ENCODE data around the gene PPARG.
"Not testable (repeated sequence)": the region's sequence is repeated elsewhere in the genome, so short reads cannot be mapped to it uniquely, and the experiment has no call there.

PPARG gene

DNA sequence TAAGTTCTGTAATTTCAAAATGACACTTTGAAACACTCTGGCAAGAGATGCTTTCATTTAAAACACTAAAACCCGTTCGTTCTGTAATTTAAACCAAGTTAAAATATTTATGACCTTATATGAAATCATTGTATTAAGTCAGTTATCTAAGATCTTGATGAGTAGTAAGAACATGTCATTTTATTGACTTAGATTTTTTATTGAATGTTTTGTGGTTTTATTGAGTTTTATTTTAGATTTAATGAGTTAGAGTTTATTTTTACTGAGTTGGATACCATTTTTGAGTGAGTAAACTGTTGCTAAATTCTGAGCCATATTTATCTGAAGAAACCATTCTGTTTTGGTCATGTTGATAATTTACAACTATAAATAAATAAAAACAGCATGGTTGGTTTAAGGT is 94.3 kb downstream of the PPARG start:
- TF ChIP-seq EZH2phosphoT487 (IDR thresholded peaks at IDR 0.05; ENCODE audit: borderline replicate concordance, low read length) = no peak
- TF ChIP-seq, protein P1, sequence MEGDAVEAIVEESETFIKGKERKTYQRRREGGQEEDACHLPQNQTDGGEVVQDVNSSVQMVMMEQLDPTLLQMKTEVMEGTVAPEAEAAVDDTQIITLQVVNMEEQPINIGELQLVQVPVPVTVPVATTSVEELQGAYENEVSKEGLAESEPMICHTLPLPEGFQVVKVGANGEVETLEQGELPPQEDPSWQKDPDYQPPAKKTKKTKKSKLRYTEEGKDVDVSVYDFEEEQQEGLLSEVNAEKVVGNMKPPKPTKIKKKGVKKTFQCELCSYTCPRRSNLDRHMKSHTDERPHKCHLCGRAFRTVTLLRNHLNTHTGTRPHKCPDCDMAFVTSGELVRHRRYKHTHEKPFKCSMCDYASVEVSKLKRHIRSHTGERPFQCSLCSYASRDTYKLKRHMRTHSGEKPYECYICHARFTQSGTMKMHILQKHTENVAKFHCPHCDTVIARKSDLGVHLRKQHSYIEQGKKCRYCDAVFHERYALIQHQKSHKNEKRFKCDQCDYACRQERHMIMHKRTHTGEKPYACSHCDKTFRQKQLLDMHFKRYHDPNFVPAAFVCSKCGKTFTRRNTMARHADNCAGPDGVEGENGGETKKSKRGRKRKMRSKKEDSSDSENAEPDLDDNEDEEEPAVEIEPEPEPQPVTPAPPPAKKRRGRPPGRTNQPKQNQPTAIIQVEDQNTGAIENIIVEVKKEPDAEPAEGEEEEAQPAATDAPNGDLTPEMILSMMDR (IDR thresholded peaks at IDR 0.05; ENCODE audit: low read depth, low read length, poor library complexity, severe bottlenecking) = no peak
- no peak overlapping the region for H3K4me2 ChIP-seq (ENCODE audit: low read length)
- H3K36me3 ChIP-seq (ENCODE audit: control insufficient read depth, low read length) = no peaks in the 10 kb centered on the region
- H3K9me2 ChIP-seq (replicated peaks; ENCODE audit: control insufficient read depth, low read length) = no peaks in the 10 kb centered on the region
- H4K20me1 ChIP-seq (ENCODE audit: control insufficient read depth, insufficient read depth, low read depth, low read length) = no peaks in the 10 kb centered on the region
- H3K27ac ChIP-seq (ENCODE audit: low read depth, low read length) = no peak overlapping the region
- H3K9me3 ChIP-seq (ENCODE audit: control insufficient read depth, insufficient read depth, low read length) = no peaks in the 10 kb centered on the region; the same call in 1 of the 2 replicates
- H3K79me2 ChIP-seq (ENCODE audit: control insufficient read depth, low read length) = no peaks in the 10 kb centered on the region
- no peaks in the 10 kb centered on the region for H3F3A ChIP-seq (ENCODE audit: control insufficient read depth, insufficient read depth)
- H3K27me3 ChIP-seq (ENCODE audit: control insufficient read depth, low read length) = peaks cover 8% of the 10 kb centered on the region
- no peak overlapping the region for H3K4me3 ChIP-seq (ENCODE audit: low read length)
- peaks cover 10% of the 10 kb centered on the region for H3K4me1 ChIP-seq (ENCODE audit: control insufficient read depth, low read length)

DNA sequence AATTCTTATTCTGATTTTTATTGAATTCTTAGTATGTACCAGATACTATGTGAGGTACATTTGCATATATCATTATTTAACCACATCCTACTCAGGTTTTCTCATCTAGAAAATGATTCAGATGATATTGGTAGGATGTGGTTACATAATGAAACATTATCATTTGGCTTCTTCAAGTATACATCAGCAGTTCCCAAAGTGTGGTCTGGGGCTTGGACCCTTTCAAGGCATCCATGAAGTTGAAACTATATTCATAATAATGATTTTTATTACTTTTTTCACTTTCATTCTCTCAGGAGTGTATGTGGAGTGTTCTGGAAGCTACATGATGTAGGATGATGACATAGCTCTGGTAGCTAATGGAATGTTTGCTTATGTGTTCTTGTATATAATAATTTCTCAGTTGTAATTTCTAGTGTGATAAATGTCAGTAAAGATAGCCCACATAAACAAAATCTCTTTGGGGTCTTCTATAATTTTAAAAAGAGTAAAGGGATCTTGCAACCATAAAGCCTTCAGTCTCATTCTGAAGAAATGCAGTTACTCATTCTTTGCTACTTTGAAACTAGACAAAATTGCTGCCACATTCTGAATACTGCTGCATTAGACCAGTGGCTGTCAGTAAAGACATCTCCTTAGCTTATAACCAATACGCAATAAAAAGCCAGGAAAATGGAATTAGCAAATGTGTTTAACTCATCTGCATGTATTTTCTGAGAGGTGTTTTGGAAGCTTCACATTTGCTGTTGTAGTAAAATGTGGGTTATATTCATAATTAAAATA is 95.8 kb downstream of the PPARG start:
- TF ChIP-seq, protein P1 (IDR thresholded peaks at IDR 0.05; ENCODE audit: low read depth, low read length, poor library complexity, severe bottlenecking) = no peak
- no peak for TF ChIP-seq EZH2phosphoT487 (IDR thresholded peaks at IDR 0.05; ENCODE audit: borderline replicate concordance, low read length)
- Histone ChIP-seq H4K20me1 (ENCODE audit: control insufficient read depth, insufficient read depth, low read depth, low read length) (no peaks in the 10 kb centered on the region), H3K4me2 (ENCODE audit: low read length) (no peak overlapping the region), H3K4me3 (ENCODE audit: low read length) (no peak overlapping the region), H3K79me2 (ENCODE audit: control insufficient read depth, low read length) (no peaks in the 10 kb centered on the region), H3K27me3 (ENCODE audit: control insufficient read depth, low read length) (peaks cover 10% of the 10 kb centered on the region), H3F3A (ENCODE audit: control insufficient read depth, insufficient read depth) (no peaks in the 10 kb centered on the region), H3K4me1 (ENCODE audit: control insufficient read depth, low read length) (peaks cover 10% of the 10 kb centered on the region), H3K9me2 (replicated peaks; ENCODE audit: control insufficient read depth, low read length) (no peaks in the 10 kb centered on the region), H3K36me3 (ENCODE audit: control insufficient read depth, low read length) (no peaks in the 10 kb centered on the region), H3K27ac (ENCODE audit: low read depth, low read length) (no peak overlapping the region), H3K9me3 (ENCODE audit: control insufficient read depth, insufficient read depth, low read length) (no peaks in the 10 kb centered on the region; the same call in 1 of the 2 replicates)

DNA sequence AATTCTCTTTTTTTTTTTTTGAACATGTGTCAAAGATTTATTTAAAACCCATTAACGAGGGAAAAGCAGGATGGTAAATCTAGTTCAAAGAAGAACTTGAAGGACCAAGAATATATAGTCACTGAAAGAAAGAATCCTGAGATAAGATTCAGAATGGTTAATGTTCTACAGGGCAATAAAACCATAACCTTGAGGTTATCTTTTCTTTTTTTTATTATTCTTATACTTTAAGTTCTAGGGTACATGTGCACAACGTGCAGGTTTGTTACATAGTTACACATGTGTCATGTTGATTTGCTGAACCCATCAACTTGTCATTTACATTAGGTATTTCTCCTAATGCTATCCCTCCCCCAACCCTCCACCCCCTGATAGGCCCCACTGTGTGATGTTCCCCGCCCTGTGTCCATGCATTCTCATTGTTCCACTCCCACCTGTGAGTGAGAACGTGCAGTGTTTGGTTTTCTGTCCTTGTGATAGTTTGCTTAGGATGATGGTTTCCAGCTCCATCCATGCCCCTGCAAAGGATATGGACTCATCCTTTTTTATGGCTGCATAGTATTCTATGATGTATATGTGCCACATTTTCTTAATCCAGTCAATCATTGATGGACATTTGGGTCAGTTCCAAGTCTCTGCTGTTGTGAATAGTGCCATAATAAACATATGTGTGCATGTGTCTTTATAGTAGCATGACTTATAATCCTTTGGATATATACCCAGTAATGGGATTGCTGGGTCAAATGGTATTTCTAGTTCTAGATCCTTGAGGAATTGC is 97.8 kb downstream of the PPARG start:
- H3K4me2 ChIP-seq (ENCODE audit: low read length); H4K20me1 ChIP-seq (ENCODE audit: control insufficient read depth, insufficient read depth, low read depth, low read length); H3K79me2 ChIP-seq (ENCODE audit: control insufficient read depth, low read length); H3F3A ChIP-seq (ENCODE audit: control insufficient read depth, insufficient read depth); H3K27me3 ChIP-seq (ENCODE audit: control insufficient read depth, low read length); H3K9me3 ChIP-seq (ENCODE audit: control insufficient read depth, insufficient read depth, low read length); H3K4me3 ChIP-seq (ENCODE audit: low read length); H3K36me3 ChIP-seq (ENCODE audit: control insufficient read depth, low read length); H3K4me1 ChIP-seq (ENCODE audit: control insufficient read depth, low read length); H3K9me2 ChIP-seq (replicated peaks; ENCODE audit: control insufficient read depth, low read length); H3K27ac ChIP-seq (ENCODE audit: low read depth, low read length): not testable (repeated sequence)

DNA sequence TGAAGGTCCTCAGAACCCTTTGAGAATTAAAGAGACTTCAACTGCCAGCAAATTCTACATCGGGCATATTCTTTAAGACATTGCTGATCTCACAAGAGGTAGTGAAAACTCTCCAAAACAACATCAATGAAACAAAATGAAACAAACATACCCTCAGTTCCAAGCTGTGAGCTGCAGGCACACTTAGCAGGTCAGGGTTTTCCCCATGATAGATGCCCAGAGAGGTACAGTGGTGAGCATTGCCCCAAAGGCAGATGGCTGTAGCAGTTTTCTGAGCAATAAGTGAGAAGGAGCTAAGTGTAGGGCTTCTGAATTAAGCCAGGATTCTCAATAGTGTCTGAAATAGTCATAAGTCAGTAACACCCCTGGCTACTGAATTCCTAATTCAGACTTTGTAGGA is 99.3 kb downstream of the PPARG start:
- no peak for TF ChIP-seq EZH2phosphoT487 (IDR thresholded peaks at IDR 0.05; ENCODE audit: borderline replicate concordance, low read length)
- TF ChIP-seq, protein P1 (IDR thresholded peaks at IDR 0.05; ENCODE audit: low read depth, low read length, poor library complexity, severe bottlenecking) = no peak
- Histone ChIP-seq H3K9me3 (ENCODE audit: control insufficient read depth, insufficient read depth, low read length) (no peaks in the 10 kb centered on the region; the same call in 1 of the 2 replicates), H3K4me3 (ENCODE audit: low read length) (no peak overlapping the region), H3F3A (ENCODE audit: control insufficient read depth, insufficient read depth) (no peaks in the 10 kb centered on the region), H3K4me1 (ENCODE audit: control insufficient read depth, low read length) (no peaks in the 10 kb centered on the region), H3K4me2 (ENCODE audit: low read length) (no peak overlapping the region), H3K27ac (ENCODE audit: low read depth, low read length) (no peak overlapping the region), H4K20me1 (ENCODE audit: control insufficient read depth, insufficient read depth, low read depth, low read length) (no peaks in the 10 kb centered on the region), H3K79me2 (ENCODE audit: control insufficient read depth, low read length) (no peaks in the 10 kb centered on the region), H3K9me2 (replicated peaks; ENCODE audit: control insufficient read depth, low read length) (no peaks in the 10 kb centered on the region), H3K36me3 (ENCODE audit: control insufficient read depth, low read length) (no peaks in the 10 kb centered on the region), H3K27me3 (ENCODE audit: control insufficient read depth, low read length) (peaks cover 9% of the 10 kb centered on the region)

Data from DOHH2 (cell line).